HG02938 (cell line): ENCODE data around the gene DDX51.

ENCODE experiments used
- ATAC-seq: cut with Tn5 transposase; IDR thresholded peaks from one replicate; pipeline ENCODE4 v1.9.1; 2021; ENCODE audit warnings: mild to moderate bottlenecking, moderate library complexity; ENCODE audit not compliant: unreplicated experiment

Gene DDX51

DNA sequence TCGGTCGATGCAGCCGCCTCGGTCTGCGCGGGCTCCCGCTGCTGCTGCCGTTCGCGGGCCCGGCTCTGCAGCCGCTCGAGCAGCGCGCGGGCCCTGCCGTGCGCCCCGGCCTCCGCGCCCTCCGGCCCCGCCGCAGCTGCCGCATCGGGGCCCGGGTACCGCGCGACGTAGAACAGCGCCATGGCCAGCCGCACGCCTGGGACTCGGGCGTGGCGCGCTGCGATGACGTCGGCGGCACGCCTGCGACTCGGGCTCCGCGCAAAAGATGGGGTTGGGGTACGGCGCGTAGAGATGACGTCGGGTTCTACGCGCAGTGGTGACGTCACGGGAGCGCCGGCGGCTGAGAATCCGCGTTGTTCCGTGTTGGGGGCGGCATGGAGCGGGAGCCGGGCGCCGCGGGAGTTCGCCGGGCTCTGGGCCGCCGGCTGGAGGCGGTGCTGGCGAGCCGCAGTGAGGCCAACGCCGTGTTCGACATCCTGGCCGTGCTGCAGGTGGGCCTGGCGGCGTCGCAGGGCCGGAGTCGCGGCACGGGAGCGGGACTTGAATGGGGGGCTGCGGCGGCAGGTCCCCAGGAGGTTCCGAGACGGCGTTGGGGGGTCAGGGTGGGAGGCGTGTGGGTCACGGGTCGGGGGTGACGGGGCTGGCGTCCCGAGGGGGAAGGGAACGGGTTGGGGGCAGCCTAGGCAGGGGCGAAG lies at the start of gene DDX51, which contains the start of gene NOC4L:
TSS of gene DDX51 (minus strand) at position 205 of the 695 bp plus-strand sequence. CDS start at position 182, 23 bp downstream.
TSS of gene NOC4L (plus strand) at position 343 of the 695 bp plus-strand sequence. CDS start at position 375, 32 bp downstream.
- peak; percentile 82 for ATAC-seq

DNA sequence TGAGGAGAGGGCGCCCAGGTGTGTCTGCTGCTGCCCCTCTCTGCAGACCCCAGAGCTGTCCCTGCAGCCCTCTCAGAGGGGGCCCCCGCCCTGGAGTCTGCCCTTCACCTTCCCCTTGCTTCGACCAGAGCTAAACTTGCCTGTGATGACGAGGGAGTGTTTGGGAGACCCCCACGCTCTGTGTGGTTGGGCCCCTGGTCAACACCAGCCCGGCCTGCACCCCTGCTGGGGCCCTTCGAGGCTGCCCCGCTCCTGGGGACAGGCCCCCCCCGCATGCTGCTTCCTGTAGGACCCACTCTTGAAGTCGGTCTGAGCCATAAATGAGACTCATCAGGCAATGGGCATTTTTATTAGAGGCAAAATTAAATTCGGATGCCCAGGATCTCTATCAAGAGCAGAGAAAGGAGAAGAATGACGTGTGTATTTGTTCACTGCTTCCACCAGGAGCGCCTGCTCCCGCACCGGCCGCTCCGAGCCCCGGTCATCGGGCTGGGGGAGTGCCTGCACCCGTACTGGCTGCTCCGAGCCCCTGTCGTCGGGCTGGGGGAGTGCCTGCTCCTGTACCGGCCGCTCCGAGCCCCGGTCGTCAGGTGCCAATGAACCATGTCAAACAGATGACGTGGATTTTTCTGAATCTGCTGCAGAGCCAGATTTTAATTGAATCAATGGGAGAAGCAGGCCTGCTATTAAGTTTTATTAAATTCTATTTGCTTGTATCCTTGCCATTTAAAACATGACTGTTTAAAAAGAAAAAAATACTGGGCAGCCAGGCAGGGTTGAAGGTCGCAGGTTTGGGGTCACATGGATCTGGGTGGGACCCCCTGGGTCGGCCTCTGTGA lies 47.8 kb upstream of the DDX51 start:
- no peak for ATAC-seq

GRCh38 chr12:132190834-132191500 lies 46.8 kb upstream of the DDX51 start:
- no peak for ATAC-seq

DNA sequence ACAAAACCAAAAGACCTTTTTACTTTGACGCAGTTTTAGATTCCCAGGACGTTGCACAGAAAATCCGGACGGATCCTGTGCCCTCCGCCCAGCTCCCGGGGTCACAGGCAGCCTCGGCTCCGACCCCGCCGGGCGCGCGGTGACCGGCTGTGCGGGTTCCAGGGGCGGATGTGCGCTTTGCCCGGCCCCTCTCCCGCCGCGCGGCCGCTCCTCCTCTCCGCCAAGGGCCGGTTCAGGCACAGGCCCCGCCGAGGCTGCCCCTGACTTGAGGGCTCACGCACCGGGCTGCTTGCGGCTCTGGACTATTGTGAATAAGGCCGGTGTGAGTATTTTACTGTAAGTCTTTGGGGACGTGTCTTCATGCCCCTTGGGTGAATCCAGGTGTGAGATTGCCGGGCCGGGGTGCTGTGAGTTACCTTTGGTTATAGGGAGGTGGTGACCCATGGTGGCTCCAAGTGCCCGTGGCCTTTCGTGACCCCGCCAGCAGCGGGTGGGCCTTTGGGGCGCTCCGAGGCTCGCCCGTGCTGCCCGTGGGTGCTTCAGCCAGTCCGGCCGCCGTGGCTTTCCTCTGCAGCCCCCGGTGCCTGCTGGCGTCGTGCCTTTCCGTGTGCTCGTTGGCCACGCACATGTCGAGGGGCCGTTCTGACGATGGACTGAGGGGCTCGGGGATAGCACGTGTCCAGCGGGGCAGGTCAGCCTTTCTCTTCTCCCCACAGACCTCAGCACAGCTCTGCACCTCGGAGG lies 46.1 kb upstream of the DDX51 start:
- peak; percentile 12 for ATAC-seq

GRCh38 chr12:132189378-132190011 lies 45.4 kb upstream of the DDX51 start:
- ATAC-seq, result peak; percentile 74

GRCh38 chr12:132188916-132189325 lies 44.8 kb upstream of the DDX51 start:
- ATAC-seq, result no peak

- ATAC-seq, result no peak
These were observed 44.4 kb upstream of the DDX51 start for GRCh38 chr12:132188451-132188901.

DNA sequence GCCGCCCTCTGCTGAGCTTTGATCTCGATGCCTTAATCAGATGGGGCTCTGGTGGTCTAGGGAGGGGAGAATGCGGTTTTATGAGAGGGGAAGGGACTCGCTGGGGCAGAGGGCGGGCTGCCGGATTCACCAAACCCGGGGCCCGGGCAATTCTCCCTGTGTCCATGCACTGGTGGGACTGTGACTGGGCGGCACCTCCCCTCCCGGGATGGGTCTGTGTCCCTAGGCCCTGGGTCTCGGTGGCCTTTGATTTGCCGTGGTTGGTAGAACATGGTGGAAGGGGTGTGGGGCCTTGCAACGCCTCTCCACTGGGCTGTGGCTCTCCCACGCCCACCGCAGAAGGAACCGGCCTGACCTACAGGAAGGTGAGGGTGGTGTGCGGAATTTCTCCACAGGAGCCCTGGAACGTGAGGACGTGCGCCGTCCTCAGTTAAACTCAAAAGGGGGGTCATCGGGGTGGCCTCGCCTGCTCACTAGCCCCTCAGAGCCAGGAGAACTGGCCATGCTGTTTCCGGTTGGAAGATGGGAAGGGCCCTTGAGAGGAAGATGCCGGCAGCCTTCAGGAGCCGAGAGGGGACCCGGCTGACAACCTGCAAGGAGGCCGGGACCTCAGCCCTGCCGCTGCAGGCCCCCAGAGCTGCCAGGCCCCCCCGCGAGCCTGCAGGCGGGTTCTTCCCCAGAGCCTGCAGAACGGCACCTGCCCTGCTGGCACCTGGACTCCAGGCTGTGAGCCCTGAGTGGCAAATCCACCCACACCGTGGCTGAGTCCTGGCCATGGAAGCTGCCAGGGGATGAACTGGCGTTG lies 43.7 kb upstream of the DDX51 start:
- no peak for ATAC-seq

DNA sequence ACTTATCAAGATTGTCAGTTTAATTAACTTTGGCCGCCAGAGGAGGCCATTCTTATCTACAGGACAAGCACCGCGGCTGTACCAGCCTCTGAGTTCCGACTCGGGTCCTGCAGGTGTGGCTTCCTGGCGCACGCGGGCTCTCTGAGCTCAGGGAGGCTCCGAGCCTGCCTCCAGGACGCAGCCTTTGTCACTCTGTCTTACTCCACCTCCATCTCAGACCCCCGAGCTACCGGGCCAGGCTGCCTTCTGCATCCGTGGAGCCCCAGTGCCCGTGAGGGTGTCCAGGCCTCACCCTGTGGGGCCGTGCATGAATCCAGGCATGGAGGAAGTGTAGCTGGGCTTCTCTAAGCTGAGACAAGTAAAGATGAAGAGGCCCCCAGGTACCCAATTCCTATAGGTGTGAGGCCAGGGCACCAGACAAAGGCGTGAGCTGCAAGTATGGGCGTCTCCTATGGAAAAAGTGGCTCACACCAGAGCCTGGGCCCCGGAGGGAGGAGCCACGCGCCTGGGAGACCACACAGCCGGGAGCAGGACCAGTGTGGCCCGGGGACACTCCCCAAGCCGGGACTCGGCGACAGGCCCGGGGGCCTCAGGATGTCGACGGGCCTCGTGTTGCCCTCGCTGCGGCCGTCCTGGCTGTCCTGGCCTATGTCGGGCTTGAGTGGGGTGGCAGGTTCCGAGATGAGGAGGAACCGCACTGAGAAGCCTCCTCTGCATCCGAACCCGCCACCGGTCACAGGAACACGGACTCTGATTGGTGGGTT lies 42.9 kb upstream of the DDX51 start:
- ATAC-seq, result no peak

DNA sequence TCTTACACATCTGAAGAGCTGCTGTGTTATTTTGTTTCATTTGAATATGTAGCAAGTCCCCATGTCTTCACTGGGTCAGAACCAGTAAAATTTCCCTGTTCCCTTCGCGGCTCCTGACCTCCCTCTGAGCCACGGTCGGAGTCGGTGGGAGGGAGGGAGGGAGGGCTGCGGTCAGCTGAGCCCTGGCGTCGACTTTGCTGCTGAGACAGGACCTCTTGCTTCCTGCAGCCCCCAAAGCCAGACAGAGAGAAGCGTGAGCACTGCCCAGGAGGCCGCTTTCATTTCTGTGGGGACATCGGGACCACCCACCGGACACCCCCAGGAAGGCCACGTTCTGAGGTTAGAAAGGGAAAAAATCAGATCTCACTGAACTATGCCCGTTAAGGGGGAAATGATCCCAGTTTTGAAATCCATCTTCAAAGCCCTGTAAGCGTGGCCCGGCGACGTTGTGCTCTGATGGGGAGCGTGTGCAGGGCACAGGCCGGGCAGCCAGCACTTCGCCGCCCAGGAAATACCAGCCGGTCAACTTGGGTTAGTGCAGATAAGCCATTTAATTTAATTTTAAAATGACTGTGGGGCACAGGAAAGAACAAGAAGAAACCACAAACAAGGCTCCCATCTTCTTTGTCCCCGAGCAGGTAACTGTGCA lies 42.2 kb upstream of the DDX51 start:
- no peak for ATAC-seq

- ATAC-seq, result no peak
These were observed 41.6 kb upstream of the DDX51 start for GRCh38 chr12:132185705-132186104.

GRCh38 chr12:132182711-132183365 lies 38.7 kb upstream of the DDX51 start:
- ATAC-seq, result no peak

- ATAC-seq, result no peak
These were observed 38.1 kb upstream of the DDX51 start for GRCh38 chr12:132182206-132182710.

GRCh38 chr12:132181570-132182200 lies 37.6 kb upstream of the DDX51 start:
- no peak for ATAC-seq

- no peak for ATAC-seq
These were observed 36.8 kb upstream of the DDX51 start for GRCh38 chr12:132180648-132181546.
